ENCODE measurements around the gene FARSB.

Gene FARSB

GRCh38 chr2:222673273-222673672, 17.4 kb upstream of the FARSB start:
- no peak for DNase-seq (ENCODE audit: low read depth)
- no peak overlapping the region for H3K4me3 ChIP-seq (ENCODE audit: low read length)
- no peak for TF ChIP-seq CTCF (conservative IDR thresholded peaks at IDR 0.05; ENCODE audit: low read depth, low read length)

GRCh38 chr2:222672068-222672401, 16.1 kb upstream of the FARSB start:
- H3K4me3 ChIP-seq (ENCODE audit: low read length), result peak overlapping the region; percentile 44
- DNase-seq (ENCODE audit: low read depth), result no peak
- no peak for TF ChIP-seq CTCF (conservative IDR thresholded peaks at IDR 0.05; ENCODE audit: low read depth, low read length)

GRCh38 chr2:222671259-222672067, 15.6 kb upstream of the FARSB start, which contains the start of gene MOGAT1:
Gene MOGAT1, plus strand, starts transcription at chr2:222671658. Its CDS starts 128 bp downstream, at chr2:222671786.
- H3K4me3 ChIP-seq (ENCODE audit: low read length), result peak within 1 kb of the TSS; percentile 44
- DNase-seq (ENCODE audit: low read depth), result no peak
- peak; percentile 18 for TF ChIP-seq CTCF (conservative IDR thresholded peaks at IDR 0.05; ENCODE audit: low read depth, low read length)

- DNase-seq (ENCODE audit: low read depth), result no peak
- H3K4me3 ChIP-seq (ENCODE audit: low read length), result no peak overlapping the region
- no peak for TF ChIP-seq CTCF (conservative IDR thresholded peaks at IDR 0.05; ENCODE audit: low read depth, low read length)
Observed at GRCh38 chr2:222670191-222671038, 14.5 kb upstream of the FARSB start.

- no peak for DNase-seq (ENCODE audit: low read depth)
Observed at GRCh38 chr2:222669353-222669752, 13.5 kb upstream of the FARSB start.

GRCh38 chr2:222668494-222669154, 12.7 kb upstream of the FARSB start:
- DNase-seq (ENCODE audit: low read depth), result no peak
- TF ChIP-seq CTCF (conservative IDR thresholded peaks at IDR 0.05; ENCODE audit: low read depth, low read length), result no peak
- H3K4me3 ChIP-seq (ENCODE audit: low read length), result no peak overlapping the region

More at GRCh38 chr2:222669353-222669752, 13.5 kb upstream of the FARSB start:
- no peak for TF ChIP-seq CTCF (conservative IDR thresholded peaks at IDR 0.05; ENCODE audit: low read depth, low read length)
- no peak overlapping the region for H3K4me3 ChIP-seq (ENCODE audit: low read length)
